HepG2 (cell line): ENCODE data around the gene RBCK1. TPM values are rescaled to one million over a fixed set of nuclear protein-coding genes. Genes with fewer than 3 reads are reported as not detected.
A peak's percentile ranks its signal among the peaks of the same experiment; 100 is the strongest.

Source experiments
- AHR ChIP-seq: IDR thresholded peaks from 2 replicates; pipeline ENCODE4 v1.6.1; 2018; ENCODE audit warnings: missing genetic modification reagents, missing compliant biosample characterization
- DRAP1 ChIP-seq: IDR thresholded peaks from 2 replicates; pipeline ENCODE4 v1.6.1; 2016; ENCODE audit warnings: missing genetic modification reagents, missing compliant biosample characterization
- E2F1 ChIP-seq: sonication (generic); formaldehyde crosslinking; IDR thresholded peaks from 2 replicates; pipeline ENCODE4 v1.5.0; 2020; ENCODE audit warnings: missing genetic modification reagents
- FOXJ3 ChIP-seq: sonication (generic); formaldehyde crosslinking; IDR thresholded peaks from 2 replicates; pipeline ENCODE4 v1.4.0; 2020; ENCODE audit warnings: missing genetic modification reagents, mild to moderate bottlenecking, borderline replicate concordance
- GMEB1 ChIP-seq: sonication (generic); formaldehyde crosslinking; IDR thresholded peaks from 2 replicates; pipeline ENCODE4 v1.5.1; 2020; ENCODE audit warnings: missing genetic modification reagents, mild to moderate bottlenecking, borderline replicate concordance
- MIER3 ChIP-seq: IDR thresholded peaks from 2 replicates; pipeline ENCODE4 v1.6.1; 2016; ENCODE audit warnings: missing compliant biosample characterization, borderline replicate concordance
- PAF1 ChIP-seq: IDR thresholded peaks from 2 replicates; pipeline ENCODE4 v1.6.1; 2016; ENCODE audit warnings: missing genetic modification reagents, missing compliant biosample characterization
- POLR2G ChIP-seq: fragments of 200-400 bp; formaldehyde crosslinking; IDR thresholded peaks from 2 replicates; pipeline ENCODE4 v1.6.1; 2018; ENCODE audit warnings: mild to moderate bottlenecking, low read depth, low read length, moderate library complexity
- RCOR2 ChIP-seq: IDR thresholded peaks from 2 replicates; pipeline ENCODE4 v1.6.1; 2016; ENCODE audit warnings: missing biosample characterization, missing genetic modification reagents
- SAP130 ChIP-seq: IDR thresholded peaks from 2 replicates; pipeline ENCODE4 v1.6.1; 2016; ENCODE audit warnings: low read depth
- TERF1 ChIP-seq: sonication (generic); formaldehyde crosslinking; IDR thresholded peaks from 2 replicates; pipeline ENCODE4 v1.8.0; 2022; ENCODE audit warnings: mild to moderate bottlenecking, missing genetic modification reagents, moderate library complexity
- TFE3 ChIP-seq: IDR thresholded peaks from 2 replicates; pipeline ENCODE4 v1.6.1; 2016
- TOPORS ChIP-seq: sonication (generic); formaldehyde crosslinking; IDR thresholded peaks from 2 replicates; pipeline ENCODE4 v1.8.0; 2023; ENCODE audit warnings: mild to moderate bottlenecking, missing genetic modification reagents
- WIZ ChIP-seq: sonication (generic); formaldehyde crosslinking; IDR thresholded peaks from 2 replicates; pipeline ENCODE4 v1.5.1; 2020; ENCODE audit warnings: mild to moderate bottlenecking, missing genetic modification reagents
- ZGPAT ChIP-seq: IDR thresholded peaks from 2 replicates; pipeline ENCODE4 v1.6.1; 2016; ENCODE audit warnings: mild to moderate bottlenecking
- ZNF136 ChIP-seq: sonication (generic); formaldehyde crosslinking; IDR thresholded peaks from 2 replicates; pipeline ENCODE4 v1.8.1; 2022; ENCODE audit warnings: low read depth, mild to moderate bottlenecking, moderate library complexity, missing genetic modification reagents
- ZNF337 ChIP-seq: sonication (generic); formaldehyde crosslinking; IDR thresholded peaks from 2 replicates; pipeline ENCODE4 v1.5.1; 2020; ENCODE audit warnings: missing genetic modification reagents, low read depth, mild to moderate bottlenecking, borderline replicate concordance
- ZNF441 ChIP-seq: sonication (generic); formaldehyde crosslinking; IDR thresholded peaks from 2 replicates; pipeline ENCODE4 v1.7.0; 2021; ENCODE audit warnings: missing genetic modification reagents, borderline replicate concordance
- ZNF501 ChIP-seq: sonication (generic); formaldehyde crosslinking; IDR thresholded peaks from 2 replicates; pipeline ENCODE4 v1.5.1; 2020; ENCODE audit warnings: mild to moderate bottlenecking, moderate library complexity, missing genetic modification reagents
- ZNF543 ChIP-seq: sonication (generic); formaldehyde crosslinking; IDR thresholded peaks from 2 replicates; pipeline ENCODE4 v1.4.0; 2020; ENCODE audit warnings: mild to moderate bottlenecking, missing genetic modification reagents
- polyA plus RNA-seq, 8 experiments: library from polyadenylated mRNA; depleted of rRNA in 3 of 8; stranded (reverse) in 7 of 8; unstranded in 1 of 8; fragments of >200 nt; fragmentation: Illumina TruSeq in 4 of 8; extraction: Trizol in 4 of 8; gene quantifications; 2 replicates each; pipeline versions ENCODE4 v1.2.1 to v1.2.3, GENCODE V29; 2011 to 2016; ENCODE audit warnings: low read depth in 4 of 8, missing spikeins in 1 of 8, mixed read lengths in 1 of 8; ENCODE audit not compliant: insufficient read depth in 1 of 8
- total RNA-seq, 5 experiments: library from RNA; depleted of rRNA; stranded (reverse); fragments of >200 nt; fragmentation: Illumina TruSeq; extraction: Trizol; gene quantifications; 2 replicates each; pipeline ENCODE4 v1.2.3, GENCODE V29; 2016; ENCODE audit warnings: low read depth in 1 of 5

Gene RBCK1
- total and polyA plus RNA-seq, 2 of the 13 experiments (the other 11 are each of a cell fraction or from before 2014, with no cell fraction given) = 149 to 215 TPM

GRCh38 chr20:362271-363254 is 45.5 kb upstream of the RBCK1 start (continued):
- TF ChIP-seq PAF1 (CRISPR knock-in tag) (peak; percentile 66; the same call in 1 of the 2 replicates), ZNF501 (CRISPR knock-in tag) (peak; percentile 98), E2F1 (CRISPR knock-in tag) (no peak), ZGPAT (CRISPR knock-in tag) (peak; percentile 100), TERF1 (no peak), RCOR2 (CRISPR knock-in tag) (peak; percentile 99), POLR2G (peak; percentile 59), MIER3 (CRISPR knock-in tag) (peak; percentile 100; the same call in 1 of the 2 replicates), ZNF136 (peak; percentile 92; the same call in 1 of the 2 replicates), ZNF337 (peak; percentile 93; the same call in 1 of the 2 replicates), AHR (CRISPR knock-in tag) (peak; percentile 99), SAP130 (peak; percentile 100), TOPORS (CRISPR knock-in tag) (peak; percentile 57; the same call in 1 of the 2 replicates), FOXJ3 (CRISPR knock-in tag) (no peak; the same call in 1 of the 2 replicates), ZNF441 (CRISPR knock-in tag) (peak; percentile 92), DRAP1 (CRISPR knock-in tag) (peak; percentile 89), TFE3 (CRISPR knock-in tag) (peak; percentile 99), ZNF543 (peak; percentile 98), WIZ (CRISPR knock-in tag) (peak; percentile 98), GMEB1 (CRISPR knock-in tag) (peak; percentile 81; the same call in 1 of the 2 replicates)
